Dedifferentiated amniotic fluid mesenchymal stem cell (primary cell): ENCODE results near the gene PANX3.
A peak's percentile ranks its signal among the peaks of the same experiment; 100 is the strongest.

Source experiments
- DNase-seq: peaks from one replicate; pipeline ENCODE4 v3.0.0-alpha.2; 2016; ENCODE audit errors: extremely low spot score

PANX3 gene

DNA sequence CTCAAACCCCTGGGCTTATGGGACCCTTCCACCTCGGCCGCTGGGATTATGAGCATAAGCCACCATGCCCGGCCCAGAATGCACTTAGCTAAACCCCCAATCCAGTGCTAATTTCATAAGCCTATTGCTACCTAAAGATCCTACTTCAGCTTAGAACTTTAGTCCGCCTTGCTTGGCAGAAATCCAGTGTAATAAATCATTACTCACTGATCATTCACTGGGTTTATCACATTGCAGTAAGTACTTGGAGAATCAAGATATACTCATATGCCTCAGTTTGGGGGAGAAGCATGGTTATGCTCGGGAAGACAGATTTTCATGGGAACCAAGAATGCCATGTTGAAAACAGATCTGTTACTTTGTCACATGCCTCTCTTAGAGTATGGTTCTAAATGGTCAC, 7.6 kb downstream of the PANX3 start:
- DNase-seq: no peak

DNA sequence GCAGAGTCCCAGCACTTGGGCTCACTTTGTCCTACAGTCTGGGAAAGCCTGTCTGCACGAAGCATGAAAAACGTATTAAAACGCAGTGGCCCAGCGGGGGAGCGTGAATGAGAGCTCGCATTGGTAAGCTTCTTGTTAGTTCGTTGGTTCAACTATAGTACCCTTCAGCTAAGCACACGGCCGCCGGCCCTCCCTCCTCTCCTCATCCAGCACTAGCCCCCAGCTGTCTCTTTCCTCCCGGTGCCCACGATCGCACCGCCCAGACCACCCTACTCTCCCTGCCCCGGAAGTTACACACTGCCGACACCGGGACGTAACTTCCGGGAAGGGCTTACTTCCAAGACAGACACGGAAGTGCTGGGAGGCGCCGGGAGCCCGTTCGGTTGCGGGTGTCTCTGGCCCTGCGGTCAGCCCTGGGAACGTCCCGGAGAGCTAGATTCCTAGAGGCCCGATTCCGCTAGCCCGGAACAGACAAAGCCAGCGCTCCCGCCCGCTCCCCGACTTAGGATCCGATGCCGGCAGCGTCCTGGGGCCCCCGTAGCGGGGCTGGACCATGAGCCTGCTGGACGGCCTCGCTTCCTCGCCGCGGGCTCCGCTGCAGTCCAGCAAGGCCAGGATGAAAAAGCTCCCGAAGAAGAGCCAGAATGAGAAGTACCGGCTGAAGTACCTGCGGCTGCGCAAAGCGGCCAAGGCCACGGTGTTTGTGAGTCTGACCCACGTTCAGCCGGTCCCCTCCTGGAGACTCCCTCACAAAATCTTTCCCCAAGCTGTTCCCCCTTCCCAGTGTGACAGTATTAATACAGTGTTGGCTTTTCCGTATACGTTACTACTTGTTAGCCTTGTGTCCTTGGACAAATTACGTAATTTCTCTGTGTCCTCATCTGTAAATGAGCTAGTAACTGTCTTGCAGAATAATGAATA, 11.6 kb downstream of the PANX3 start, which contains the start of gene TBRG1:
Gene TBRG1 (plus strand): TSS at position 334 of the 921 bp plus-strand sequence. CDS start 220 bp downstream, at position 554.
- peak; percentile 90 for DNase-seq

DNA sequence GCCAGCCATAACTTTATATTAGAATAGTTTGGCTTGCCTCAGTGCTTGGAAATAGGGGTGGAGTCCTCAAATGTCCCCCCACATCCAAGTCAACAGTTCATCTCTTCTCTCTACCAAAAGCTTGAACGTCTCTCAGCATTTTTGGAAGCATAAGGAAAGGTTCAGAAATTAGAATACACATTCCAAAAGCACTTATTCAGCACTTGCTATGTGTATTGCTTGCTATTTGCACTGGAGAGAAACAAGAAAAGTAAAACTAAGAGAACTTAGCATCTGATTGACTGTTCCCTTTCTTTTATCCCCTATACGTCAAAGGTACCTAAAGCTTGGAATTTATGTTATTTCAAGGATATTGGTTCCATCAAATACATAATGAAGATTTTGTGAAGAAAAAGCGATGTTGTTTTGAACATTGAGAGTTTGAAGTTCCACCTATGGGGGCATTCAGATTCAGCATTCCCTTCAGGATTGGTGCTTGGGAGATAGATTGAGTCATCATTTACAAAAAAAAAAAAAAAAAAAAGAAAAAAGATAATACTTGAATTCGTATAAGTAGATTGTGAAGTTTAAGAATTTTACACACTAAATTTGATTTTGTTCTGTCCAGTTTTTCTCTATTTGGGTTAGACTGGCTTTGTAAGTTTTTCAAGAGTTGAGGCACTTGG, 12.8 kb downstream of the PANX3 start:
- peak; percentile 48 for DNase-seq

DNA sequence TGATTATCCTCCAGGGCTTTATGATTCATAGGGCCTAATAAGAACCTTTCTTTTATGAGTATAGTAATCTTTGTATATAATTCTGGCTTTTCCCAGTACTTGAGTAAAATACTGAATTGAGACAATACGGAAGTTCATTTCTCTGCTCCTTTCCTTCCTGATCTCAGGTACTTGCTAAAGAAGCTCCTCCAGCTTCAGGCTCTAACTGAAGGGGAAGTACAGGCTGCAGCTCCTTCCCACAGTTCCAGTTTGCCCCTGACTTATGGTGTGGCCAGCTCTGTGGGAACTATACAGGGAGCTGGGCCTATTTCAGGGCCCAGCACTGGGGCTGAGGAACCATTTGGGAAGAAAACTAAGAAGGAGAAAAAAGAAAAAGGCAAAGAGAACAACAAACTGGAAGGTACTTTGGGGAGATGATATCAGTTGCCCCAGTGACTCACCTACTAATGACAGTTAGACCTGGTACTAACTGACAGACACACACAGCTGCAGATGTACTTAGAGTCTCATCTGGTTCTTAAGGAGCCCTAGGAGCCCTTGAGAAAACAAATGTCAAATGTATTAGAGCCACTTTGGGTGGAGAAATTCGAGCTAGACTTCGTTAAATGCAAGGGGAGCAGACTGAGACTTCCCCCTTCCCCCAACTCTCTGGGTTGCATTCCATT, 14.4 kb downstream of the PANX3 start:
- DNase-seq: no peak

DNA sequence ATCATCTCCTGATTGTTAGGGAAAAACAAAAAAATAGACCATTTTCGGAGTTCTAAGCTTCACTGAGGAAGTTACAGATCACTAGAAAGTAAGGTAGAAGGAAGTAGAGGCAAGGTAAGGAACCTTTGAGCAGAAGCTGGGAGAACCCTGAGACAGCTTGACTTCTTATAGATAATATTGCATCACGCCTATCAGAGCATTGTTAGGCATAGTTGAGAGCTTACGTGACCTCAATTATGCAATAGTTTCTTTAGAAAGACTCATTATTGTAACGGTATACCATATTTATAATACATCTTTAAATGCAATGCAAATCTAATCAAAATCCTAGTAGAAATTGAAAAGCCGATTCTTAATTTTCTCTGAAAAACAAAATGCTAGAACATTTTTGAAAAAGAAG, 16.3 kb downstream of the PANX3 start:
- no peak for DNase-seq

DNA sequence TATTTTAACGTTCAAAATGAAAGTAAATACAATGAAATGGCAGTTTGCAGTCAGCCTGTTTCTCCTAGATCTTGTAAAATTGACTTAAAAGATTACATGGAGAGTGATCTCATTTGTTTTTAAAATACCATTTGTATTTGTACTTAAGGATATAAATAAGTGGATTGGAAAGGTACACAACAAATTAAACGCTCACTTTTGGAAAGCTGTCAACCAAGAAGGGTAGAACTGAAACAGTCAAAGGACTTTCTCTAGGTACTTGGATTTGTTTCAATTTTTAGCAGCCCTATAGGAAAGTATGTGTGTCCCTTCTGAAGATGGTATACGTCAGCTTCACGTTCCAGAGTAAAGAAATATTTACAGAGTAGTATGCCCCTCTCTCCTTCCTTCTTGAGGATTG, 18.7 kb downstream of the PANX3 start:
- DNase-seq: no peak

DNA sequence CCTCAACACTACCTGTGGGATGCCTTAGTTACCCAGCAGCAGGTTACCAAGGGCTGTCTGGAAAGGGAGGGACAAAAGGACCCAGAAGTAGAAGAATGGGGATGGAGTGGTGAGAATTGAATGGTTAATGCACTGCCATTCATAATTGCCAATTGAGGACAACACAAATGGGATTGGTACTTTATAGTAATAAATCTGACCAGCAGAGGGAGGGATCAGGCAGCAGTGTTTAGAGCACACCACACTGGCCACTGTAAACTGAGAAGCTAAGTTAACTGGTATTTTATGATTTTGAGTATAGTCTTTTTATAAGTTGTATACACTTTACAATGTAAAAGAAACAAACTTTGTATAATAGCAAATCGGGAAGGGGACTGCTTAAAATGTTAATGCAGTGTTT, 22.1 kb downstream of the PANX3 start:
- no peak for DNase-seq

DNA sequence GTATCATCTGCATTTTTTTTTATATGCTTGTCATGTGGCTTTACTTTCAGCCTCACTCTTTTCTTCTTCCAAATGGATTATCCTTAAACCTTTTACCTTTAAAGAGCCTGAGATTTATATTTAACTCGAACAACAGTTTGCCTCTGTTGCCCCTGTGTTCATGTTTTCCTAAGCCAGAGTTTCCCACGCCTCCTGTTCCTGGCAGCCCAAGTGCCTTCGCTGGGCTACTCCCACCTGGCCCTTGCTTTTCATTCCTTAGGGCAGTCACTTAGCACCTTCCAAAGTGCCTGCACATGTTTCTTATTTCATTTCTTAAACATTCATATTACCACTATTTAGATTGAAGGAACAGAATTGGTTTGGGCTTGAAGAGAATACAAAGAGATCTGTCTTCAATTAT, 24.7 kb downstream of the PANX3 start:
- DNase-seq: no peak

DNA sequence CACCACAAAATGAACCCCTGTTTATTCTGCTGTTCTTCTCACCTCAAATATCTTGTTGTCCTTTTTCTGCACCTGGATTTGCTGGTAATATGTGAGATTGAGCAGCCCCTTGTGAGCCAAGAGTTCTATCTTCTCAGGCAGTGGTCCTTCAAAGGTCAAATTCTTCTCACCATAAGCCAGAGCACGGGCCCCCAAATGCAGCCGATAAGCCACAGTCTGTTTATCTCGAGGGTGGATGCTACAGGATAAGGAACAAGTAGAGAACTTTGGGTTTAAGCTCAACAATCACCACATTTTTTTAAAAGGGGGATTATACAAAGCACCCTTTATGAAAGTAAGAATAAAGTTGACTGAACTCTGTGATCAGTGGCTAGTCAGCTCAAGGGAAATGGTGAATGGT, 27.3 kb downstream of the PANX3 start:
- DNase-seq: no peak

DNA sequence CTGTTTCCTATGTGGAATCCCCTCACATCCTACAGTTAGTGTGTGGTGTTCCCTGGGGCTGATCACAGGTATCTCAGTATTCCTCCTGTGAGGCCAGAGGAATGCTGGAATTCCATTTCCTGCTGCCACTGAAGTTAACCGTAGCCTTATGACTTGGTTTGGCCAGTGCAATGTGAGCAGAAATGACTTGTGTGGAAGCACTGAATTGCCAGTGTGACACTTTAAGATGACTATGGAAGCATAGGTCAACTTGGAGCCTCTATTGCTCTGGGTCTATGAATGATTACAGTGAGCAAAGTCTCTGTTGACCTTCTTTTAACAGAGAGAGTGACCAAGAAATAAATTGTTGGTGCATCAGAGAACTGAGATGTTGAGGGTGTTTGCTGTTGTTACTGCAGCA, 28.0 kb downstream of the PANX3 start:
- DNase-seq: no peak

DNA sequence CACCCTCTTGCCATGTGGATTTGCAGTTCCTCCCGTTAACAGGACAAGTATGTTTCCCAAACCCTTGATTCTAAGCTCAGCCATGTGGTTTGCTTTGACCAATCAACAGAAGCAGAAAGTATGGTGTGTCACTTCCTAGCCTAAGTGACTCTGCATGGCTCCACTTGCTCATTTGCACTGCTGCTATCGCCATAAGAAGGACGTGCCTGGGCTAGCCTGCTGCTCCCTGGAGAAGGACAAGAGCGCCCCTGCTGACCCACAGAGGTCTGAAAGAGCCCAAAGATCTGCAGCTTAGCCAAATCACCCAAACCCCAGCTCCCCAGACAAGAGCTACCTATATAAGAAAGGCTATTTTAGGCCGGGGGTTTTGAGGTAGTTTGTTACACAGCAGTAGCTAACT, 29.4 kb downstream of the PANX3 start:
- DNase-seq: no peak

DNA sequence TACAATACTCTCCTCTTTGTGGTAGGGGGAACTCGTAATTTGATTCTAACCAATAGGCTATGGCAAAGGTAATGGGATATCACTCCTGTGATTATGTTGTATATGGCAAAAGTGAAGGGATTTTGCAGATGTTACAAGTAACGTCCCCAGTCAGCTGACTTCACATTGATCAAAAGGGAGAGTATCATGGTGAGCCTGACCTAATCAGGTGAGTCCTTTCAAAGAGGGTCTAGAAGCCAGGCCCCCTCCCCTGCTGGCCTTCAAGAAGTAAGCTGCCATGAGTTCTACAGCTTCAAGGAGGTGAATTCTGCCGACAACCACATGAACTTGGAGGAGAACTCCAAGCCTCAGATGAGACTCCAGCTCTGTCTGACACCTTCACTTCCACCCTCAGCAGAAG, 31.4 kb downstream of the PANX3 start:
- no peak for DNase-seq

DNA sequence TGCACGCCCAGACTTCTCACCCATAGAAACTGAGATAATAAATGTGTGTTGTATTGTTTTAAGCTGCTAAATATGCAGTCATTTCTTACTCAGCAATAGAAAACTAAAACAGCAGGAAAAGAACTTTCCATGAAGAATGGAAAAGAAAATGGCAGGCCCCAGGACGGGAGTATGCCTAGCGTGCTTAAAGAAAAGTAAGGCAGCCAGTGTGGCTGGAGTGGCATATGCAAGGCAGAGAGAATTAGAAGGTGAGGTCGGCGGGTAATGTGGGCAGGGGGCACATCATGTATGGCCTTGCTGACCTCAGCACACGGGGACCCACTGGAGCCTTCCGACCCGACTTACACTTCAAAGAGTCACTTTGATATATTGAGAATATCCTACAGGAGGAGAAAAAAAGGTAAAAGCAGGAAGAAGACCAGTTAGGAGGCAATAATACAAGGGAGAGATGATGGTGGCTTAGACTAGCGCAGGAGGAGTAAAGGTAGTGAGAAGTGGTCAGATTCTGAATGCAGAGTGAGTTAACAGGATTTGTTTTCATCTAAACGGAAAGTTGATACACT, 31.9 kb downstream of the PANX3 start:
- no peak for DNase-seq

DNA sequence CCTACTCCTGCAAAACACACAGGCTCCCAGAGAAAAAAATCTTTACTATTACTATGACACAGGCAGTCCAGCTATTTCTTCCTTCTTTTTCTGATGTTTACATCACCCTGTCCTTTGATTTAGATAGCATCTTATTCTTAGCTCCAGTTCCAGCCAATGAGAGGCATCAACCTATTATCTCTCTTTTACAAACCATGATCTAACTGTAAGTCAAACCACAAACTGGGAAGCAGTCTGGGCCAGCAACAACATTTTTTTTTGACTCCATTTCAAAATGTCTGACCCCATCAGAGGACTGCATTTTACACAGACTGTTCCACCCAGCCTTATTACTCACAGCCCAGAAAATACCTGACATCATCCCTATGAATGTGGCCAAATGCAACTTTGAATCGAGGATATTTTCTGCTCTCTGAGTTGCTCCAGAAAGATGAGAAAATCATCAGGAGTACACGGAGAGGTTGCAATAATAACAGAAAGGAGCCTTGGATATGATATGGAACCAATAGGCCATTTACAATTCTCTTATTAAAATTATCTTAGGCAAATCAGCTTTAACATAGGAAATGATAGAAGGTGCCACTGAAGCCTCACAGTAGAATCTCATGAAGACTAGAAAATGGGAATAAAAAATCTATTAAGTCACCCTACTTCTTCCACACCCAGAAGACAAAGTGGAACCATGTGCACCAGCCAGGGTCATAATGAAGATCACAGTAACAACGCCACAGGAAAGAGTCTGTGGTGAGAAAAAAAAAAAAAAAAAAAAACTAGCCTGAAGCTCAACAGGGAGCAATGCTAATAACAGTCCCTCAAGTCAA, 32.6 kb downstream of the PANX3 start:
- peak; percentile 86 for DNase-seq

DNA sequence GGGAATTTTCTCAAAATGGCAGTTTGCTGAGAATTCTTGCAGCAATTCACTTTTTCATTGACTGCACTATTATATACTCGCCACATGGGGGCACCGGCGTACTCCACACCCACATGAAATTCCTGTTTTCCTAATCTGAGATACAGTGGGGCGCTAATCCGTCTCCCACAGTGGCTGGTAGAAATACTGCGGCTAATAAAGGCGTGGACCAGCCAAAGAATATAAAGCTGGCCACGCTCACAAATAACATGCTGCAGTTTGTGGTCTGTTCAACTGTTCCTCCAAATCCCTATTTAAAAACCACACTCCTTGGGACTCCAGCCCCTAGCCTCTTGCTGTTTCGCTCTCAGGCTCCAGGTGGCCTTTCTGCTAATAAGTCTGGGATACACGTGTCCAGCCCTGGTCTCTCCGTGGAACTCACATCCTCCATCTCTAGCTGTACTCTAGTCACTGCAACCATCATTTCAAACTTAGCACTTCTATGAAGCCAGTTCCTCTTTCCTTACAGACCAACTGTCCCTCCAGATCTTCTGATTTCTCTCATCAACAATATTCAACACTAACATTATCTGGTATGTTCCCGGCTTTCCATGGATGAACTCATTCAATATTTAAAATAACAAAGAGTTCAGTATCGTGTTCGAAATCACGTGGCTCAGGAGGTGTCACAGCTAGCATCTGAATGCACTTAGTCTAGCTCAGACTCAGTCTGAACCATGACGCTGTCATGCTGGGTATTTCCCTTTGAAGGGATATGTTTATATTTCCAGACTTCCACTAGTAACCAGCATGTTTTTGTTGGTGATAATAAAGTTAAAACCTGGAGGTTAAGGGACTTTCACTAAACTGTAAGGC, 33.4 kb downstream of the PANX3 start:
- DNase-seq: peak; percentile 69

DNA sequence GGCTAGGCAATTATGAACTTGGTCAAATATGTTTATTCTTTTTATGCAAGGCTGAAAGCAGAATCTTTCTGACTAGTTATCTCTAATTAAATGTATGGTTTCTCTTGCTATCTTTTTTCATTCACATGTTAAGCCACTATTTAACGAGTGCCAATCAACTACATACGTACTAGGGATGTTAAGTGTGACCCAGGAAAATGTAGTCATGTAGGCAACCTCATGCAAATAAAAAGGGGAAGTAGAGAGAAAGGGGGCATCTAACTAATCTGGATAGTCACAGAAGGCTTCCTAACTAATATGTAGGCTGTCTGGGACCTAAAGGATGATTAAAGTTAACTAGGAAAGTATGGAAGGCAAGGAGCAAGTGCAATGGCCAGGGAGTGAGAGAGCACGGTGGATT, 34.9 kb downstream of the PANX3 start:
- DNase-seq: no peak

DNA sequence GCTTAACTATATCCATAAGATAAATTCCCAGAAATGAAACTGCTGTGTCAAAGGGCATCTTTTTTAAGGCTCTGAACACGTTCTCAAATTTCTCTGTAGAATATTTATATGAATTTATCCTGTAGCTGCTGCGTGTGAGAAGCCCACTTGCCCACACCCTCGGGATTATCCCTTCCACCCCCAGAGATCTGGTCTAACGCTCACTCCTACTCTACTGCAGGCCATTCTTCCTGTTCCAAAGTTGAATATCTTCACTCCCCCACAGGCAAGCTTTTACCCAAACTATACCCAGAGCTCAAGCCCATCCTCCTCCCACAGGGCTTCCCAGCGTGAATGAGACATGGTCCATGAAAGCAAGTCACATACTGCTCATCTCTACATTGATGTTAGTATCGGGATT, 37.4 kb downstream of the PANX3 start:
- DNase-seq: no peak

DNA sequence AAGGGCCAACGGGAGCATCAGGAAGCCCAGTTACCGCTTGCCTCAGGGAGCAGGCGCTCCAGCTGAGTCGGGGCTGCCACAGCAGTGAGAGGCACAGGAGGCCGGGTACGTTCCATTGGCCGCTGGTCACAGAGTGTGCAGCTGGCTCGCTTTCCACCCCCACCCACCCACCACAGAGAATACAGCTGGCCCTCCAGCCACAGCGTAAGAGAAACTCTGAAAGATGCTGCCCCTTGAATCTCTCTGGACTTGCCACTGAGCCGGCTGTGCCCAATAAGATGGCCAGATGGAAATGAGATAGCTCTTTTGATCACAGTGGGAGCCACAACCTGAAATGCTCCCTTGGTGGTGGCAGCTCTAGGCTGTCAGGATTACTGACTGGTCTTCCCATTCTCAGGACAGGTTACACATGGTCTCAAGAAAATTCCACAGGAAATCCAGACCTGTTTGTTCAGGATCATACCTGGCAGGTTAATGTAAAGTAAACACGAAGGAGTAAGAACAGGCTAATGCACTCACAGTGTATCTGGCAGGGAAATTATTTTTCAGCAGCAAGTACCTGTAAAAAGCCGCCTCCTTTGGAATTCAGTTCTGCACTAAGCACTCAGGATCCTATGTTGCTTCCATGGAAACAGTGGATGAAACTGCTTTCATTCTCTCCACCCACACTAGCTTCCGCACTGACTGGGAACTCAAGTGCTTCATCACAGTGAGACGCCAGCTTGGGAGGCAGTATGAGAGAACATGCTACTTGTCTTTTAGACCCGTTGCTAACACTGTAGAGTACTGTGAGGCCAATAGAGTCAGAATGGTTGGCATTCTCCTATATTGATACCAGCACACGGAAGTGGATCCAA, 45.8 kb downstream of the PANX3 start:
- DNase-seq: no peak

DNA sequence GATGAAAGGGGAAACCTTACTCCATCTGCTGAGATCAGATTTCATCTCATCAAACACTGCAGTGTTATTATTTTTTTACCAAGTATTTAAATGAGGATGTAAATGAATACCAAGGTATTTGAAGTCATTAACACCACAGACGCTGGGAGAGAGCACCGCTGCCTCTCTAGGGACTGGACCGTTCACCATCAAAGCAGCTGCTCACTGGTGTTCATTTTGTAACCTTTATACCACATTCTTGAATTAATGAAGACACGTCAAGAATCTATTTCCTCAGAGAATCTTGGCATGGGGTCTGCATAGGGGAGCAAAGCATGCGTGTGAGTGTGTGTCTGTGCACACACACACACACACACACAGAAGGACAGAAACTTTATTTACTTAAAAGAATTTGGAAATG, 46.7 kb downstream of the PANX3 start:
- no peak for DNase-seq

DNA sequence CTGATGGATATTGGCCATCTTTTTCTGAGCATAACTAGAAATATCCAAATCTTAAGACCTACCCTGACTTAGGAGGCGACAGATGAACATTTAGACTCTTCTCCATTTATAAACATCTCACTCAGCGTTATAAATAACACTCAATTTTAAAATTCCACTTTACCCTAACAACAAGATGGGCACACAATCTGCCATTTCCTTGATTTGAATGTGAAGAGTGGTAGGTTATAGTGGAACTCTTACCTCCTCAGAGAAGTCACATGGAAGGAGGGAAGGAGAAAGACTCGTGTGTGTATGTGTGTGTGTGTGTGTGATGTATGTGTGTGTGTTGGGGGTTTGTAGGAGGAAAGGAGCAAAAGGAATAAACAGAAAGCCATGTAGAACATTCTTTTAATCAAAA, 47.3 kb downstream of the PANX3 start:
- DNase-seq: no peak
